Renal cortical epithelial cell (primary cell): ENCODE data around the gene NEDD8. TPM values are rescaled to one million over a fixed set of nuclear protein-coding genes. Genes with fewer than 3 reads are reported as not detected.
"Not testable (repeated sequence)": the region's sequence is repeated elsewhere in the genome, so short reads cannot be mapped to it uniquely, and the experiment has no call there.

Experiments used
- DNase-seq: peaks from one replicate; pipeline ENCODE4 v3.0.0-alpha.2; 2011; ENCODE audit warnings: low read depth
- total RNA-seq: library from RNA; depleted of rRNA; stranded (reverse); fragments of >200 nt; gene quantifications from 2 replicates; pipeline ENCODE4 v1.2.3, GENCODE V29; 2014

NEDD8 gene
- total RNA-seq, 1 donor from 2014 or later, result 146 TPM

DNA sequence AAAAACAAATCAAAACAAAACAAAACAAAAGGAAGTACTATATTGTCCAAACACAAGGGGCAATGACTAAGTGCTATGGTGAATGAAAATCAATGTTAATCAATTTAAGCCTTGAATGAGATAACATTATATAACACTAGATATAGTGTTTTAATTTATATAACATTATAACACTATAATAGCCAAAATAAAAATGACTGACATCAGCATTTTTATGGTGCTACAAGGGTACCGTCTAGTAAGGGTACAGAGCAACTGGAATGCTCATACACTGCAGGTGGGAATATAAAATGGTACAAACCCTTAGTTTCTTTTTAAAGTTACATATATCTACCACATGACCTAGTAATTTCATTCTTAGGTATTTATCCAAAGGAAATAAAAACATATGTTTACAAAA, 5.7 kb downstream of the NEDD8 start:
- DNase-seq, result no peak

GRCh38 chr14:24224618-24225071, 7.5 kb downstream of the NEDD8 start:
- DNase-seq, result peak; percentile 60

DNA sequence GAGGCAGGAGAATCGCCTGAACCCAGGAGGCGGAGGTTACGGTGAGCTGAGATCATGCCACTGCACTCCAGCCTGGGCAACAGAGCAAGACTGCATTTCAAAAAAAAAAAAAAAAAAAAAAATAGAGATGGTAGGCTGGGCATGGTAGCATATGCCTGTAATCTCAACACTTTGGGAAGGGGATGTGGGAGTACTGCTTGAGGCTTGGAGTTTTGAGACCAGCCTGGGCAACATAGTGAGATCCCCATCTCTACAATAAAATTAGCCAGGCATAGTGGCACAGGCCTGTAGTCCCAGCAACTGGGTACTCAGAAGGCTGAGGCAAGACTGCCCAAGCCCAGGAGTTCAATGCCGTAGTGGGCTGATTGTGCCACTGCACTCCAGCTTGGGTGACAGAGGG, 9.2 kb downstream of the NEDD8 start:
- not testable (repeated sequence) for DNase-seq

DNA sequence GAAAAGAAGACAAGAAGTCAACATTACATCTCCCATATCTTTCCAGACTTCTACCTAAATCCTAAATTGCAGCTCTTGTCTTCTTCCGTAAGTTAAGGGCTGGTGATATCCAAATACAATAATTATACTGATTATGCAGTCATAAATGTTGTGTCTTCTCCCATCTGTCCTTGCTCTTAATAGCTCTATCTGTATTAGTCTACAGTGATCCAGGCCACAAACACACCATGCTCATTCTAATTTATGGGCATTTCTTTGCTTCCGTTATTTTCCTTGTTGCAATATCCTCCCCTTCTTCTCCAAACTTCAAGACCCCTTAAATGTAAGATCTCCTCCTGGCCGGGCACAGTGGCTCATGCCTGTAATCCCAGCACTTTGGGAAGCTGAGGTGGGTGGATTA, 12.6 kb downstream of the NEDD8 start:
- no peak for DNase-seq

DNA sequence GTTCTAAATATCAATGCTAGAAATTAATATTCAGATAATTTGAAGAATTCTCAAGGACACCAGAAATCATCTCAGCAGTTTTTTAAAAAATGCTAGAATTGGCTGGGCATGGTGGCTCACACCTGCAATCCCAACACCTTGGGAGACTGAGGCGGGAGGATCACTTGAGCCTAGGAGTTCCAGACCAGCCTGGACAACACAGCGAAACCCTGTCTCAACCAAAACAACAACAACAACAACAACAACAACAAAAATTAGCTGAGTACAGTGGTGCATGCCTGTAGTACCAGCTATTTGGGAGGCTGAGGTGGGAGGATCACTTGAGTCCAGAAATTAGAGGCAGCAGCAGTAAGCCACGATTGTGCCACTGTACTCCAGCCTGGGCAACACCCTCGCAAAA, 13.1 kb downstream of the NEDD8 start:
- no peak for DNase-seq

GRCh38 chr14:24216876-24217275, 15.3 kb downstream of the NEDD8 start:
- DNase-seq, result not testable (repeated sequence)

DNA sequence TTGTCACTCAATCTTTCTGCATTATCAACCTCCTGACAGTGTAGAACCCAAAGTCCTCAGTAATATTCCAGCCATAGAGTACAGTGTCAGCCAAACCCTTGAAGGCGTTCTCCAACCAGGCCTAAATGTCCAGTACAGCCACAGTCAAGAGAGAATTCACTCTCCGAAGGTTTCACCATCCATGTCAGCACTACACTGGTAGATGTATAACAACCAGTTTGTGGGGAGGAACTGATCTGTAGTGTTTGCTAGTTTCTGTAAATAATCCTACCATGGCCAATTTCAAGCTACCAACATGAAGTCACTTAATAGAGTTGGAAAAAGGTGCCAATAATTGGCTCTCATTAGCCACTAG, 15.8 kb downstream of the NEDD8 start:
- no peak for DNase-seq

DNA sequence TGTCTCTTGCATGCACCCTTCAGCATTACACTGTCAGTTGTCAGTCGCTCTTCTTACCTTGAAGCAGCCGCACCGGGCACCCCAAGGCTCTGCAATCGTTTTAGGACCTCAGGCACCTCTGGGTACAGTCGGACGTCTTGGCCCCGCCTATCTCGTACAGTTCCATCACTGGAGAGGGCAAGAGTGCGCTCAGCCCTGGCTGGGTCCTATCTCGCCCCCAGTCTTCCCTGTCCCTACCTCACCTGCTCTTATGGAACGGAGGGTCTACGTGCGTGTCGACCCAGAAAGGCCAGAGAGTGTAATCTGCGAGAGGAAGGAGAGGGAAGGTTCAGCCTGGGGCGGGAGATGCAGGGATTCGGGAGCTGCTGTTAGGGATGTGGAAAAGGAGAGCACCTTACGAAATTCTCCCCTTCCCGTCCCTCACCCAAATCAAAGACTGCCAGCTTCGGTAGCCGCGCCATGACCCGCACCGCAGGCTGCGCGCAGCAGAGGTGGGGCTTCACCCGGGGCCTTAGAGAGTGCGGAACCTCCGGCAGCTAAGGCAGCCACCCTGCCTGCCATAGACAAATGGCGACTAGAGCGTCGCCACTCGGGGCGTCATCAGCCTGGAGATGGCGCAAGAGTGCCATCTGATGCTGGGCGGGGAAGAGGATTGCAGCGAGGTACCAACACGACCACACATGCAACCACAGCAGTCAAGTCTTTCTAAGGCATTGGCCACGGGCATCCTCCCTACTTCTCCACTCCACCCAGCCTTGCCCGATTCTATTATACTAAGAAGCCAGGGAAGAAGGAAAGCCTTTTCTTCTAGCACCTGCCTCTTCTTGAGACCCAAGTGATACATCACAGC, 16.4 kb downstream of the NEDD8 start, which contains the start of gene MDP1:
TSS of gene MDP1 (minus strand) at position 572 of the 850 bp plus-strand sequence. CDS start at position 461, 111 bp downstream.
- DNase-seq, result peak; percentile 79

GRCh38 chr14:24213866-24214662, 18.1 kb downstream of the NEDD8 start:
- no peak for DNase-seq

DNA sequence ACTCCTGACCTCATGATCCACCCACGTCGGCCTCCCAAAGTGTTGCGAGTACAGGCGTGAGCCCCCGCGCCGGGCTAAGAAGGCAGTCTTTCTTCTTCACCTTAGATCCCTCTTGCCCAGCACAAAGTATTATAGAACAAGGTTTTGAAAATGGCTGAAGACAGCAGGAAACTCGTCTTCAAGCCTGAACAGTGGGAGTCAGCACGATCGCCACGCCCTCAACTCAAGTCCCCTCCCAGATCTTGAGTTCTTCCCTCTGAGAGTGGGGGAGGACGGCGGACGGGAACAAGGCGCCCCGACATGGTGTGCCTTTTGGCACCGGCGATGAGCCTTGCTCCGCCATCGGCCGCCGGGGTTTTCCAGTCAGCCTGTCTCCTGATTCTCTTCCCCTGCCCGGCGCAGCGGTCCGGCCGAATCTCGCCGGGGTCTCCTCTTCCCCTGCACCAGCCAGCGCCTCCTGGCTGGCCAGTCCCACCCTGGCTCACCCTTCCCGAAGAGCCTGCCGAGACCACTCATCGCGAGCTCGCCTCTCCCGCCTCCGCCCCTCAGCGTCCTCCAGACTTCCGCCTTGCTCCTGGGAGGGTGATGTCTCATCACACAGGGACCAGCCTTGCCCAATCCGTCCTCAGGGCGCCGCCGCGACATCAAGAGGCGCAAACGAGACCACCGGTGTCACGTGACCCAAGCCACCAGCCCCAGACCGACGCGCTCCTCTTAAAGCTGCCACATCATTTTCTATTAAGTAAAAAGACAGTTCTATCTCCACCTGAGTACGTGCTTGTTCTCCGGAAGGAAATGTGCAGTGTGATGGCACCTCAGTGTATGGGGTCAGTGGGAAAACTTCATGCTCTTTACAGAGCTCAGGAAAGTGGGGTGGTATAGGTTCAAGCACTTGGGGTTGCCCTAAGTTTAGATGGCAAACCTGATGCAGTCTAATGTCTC, 19.0 kb downstream of the NEDD8 start, which contains the start of gene CHMP4A:
TSS of gene CHMP4A (minus strand) at position 565 of the 942 bp plus-strand sequence. CDS start at position 516, 49 bp downstream.
- DNase-seq, result peak; percentile 96

- no peak for DNase-seq
Measured at GRCh38 chr14:24211311-24211710, 20.9 kb downstream of the NEDD8 start.

GRCh38 chr14:24207625-24208024, 24.5 kb downstream of the NEDD8 start:
- DNase-seq, result no peak

DNA sequence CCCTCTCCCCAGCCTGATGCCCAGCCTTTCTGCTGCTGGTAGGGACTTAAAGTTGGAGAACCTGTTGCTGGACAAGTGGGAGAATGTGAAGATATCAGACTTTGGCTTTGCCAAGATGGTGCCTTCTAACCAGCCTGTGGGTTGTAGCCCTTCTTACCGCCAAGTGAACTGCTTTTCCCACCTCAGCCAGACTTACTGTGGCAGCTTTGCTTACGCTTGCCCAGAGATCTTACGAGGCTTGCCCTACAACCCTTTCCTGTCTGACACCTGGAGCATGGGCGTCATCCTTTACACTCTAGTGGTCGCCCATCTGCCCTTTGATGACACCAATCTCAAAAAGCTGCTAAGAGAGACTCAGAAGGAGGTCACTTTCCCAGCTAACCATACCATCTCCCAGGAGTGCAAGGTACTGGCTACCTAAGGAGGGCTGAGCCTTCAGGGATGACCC, 25.0 kb downstream of the NEDD8 start:
- DNase-seq, result no peak

DNA sequence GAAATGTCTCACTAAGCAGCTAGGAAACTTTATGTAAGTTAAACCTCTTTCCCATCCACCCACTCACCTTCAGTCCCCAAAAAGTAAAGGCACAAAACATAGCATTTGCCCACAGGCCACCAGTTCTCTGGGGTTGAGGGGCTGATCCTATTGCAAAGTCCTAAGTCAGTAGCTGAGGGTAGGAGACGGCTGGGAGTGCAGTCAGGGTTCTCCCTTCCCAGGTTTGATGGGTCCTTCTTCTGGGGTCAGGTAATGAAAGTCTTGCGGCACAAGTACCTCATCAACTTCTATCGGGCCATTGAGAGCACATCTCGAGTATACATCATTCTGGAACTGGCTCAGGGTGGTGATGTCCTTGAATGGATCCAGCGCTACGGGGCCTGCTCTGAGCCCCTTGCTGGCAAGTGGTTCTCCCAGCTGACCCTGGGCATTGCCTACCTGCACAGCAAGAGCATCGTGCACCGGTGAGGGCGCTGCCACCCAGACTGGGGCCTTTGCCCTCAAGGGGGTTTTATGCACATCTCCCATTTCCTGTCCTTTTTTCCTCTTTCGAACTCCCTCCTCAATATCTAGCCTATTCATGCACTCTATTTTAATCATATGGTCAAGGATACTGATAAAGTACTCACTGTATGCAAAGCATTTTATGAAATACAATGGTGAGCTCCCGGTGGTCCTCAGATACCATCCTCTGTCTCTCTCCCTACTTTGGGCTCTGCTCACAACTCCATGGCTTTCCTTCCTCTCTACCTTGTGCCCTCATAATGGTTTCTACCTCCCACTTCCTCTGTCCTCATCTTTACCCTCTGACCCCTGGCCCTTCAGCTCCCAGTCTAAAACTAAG, 25.7 kb downstream of the NEDD8 start:
- no peak for DNase-seq

DNA sequence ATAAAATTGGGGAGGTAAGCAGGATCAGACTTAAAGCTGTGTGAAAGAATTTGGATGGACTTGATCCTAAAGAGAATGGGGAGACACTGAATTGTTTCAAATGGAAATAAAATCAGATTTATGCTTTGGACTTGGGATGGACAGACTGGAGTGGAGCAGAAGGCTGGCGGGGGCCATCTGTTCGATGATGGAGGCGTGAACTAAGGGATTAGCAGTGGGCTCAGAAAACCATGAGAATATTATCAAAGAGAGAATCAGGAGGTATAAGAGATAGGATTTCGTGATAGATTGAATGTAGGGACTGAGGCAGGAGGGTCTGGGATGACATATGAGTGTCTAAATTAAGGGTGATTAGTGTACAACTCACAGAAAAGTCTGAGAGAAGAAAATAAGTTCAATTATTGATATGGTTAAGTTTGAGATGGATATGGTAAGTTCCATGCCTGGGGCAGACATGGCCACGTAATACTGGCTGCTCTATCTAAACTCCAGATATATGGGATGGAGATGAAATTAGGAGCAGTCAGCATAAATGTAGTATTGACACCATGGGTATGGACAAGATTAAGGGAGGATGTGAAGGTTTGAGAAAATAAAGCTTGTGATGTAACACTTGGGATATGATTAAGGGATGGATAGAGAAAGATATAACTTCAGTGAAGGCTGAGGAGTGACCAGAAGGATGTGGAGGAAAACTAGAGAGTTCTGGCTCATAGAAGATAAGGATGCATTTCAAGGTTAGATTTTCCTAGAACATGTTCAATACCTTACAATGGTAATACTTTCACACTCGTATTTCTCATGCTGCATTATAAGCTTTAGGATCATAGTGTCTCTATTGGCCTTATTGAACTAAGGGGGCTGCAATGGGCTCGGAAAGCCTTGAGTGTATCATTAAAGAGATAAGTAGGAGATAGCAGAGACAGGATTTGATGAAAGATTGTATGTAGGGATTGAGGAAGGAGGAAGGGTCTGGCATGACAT, 27.7 kb downstream of the NEDD8 start:
- DNase-seq, result no peak

DNA sequence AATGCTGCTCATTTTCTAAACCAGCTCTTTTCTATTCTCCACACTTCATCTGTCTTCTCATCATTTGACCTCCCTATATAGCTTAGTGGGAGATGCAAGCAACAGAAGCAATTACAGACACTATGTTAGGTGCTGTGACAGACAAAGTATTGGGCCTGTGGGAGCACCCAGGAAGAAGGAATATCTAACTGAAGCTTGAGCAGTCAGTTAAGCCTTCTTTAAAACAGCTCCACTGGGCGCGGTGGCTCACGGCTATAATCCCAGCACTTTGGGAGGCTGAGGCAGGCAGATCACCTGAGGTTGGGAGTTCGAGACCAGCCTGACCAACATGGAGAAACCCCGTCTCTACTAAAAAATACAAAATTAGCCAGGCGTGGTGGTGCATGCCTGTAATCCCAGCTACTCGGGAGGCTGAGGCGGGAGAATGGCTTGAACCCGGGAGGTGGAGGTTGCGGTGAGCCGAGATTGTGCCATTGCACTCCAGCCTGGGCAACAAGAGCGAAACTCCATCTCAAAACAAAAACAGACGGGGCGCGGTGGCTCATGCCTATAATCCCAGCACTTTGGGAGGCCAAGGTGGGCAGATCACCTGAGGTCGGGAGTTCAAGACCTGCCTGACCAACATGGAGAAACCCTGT, 28.8 kb downstream of the NEDD8 start:
- not testable (repeated sequence) for DNase-seq

DNA sequence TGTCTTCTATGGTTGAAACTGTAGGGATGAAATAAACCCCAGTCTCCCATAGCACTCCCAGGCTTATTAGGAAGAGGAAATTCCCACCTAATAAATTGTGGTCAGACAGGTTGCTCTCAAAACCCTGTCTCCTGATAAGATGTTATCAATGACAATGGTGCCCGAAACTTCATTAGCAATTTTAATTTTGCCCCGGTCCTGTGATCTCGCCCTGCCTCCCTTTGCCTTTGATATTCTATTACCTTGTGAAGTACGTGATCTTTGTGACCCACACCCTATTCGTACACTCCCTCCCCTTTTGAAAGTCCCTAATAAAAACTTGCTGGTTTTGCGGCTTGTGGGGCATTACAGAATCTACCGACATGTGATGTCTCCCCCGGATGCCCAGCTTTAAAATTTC, 29.6 kb downstream of the NEDD8 start:
- not testable (repeated sequence) for DNase-seq

GRCh38 chr14:24198814-24199524, 33.2 kb downstream of the NEDD8 start:
- DNase-seq, result no peak
